ENCODE measurements around the gene NUP210L. TPM values are rescaled to one million over a fixed set of nuclear protein-coding genes. Genes with fewer than 3 reads are reported as not detected.
A peak's percentile ranks its signal among the peaks of the same experiment; 100 is the strongest.

The NUP210L gene
- 0.22 and 0.27 TPM in 2 replicates for total RNA-seq

GRCh38 chr1:154154534-154155191, at the start of gene NUP210L:
Gene NUP210L, minus strand, starts transcription at chr1:154155073.
- DNase-seq (no peak), ATAC-seq (ENCODE audit: low read depth) (no peak)
- intact Hi-C loops (cut with micrococcal nuclease), result no loop called here
- no peak for TF ChIP-seq CTCF (IDR thresholded peaks at IDR 0.05)
- Mint-ChIP-seq H3K27me3 (no peaks in the 10 kb centered on the region), H3K4me1 (peaks cover 23% of the 10 kb centered on the region), H3K9me3 (peaks cover 2% of the 10 kb centered on the region), H3K27ac (peak within 1 kb of the TSS; percentile 3), H3K4me3 (no peak within 1 kb of the TSS), H3K36me3 (ENCODE audit: low read depth) (peaks cover 54% of the 10 kb centered on the region)
- ChIA-PET POLR2A (no interaction called here), CTCF (no interaction called here)

- H3K4me1 Mint-ChIP-seq, result no peaks in the 10 kb centered on the region
Measured at GRCh38 chr1:154199563-154199879, 44.6 kb upstream of the NUP210L start.

GRCh38 chr1:154198756-154199562, 44.1 kb upstream of the NUP210L start:
- no peak for TF ChIP-seq CTCF (IDR thresholded peaks at IDR 0.05)
- Mint-ChIP-seq H3K4me1 (no peaks in the 10 kb centered on the region), H3K27me3 (peaks cover 3% of the 10 kb centered on the region), H3K36me3 (ENCODE audit: low read depth) (no peaks in the 10 kb centered on the region), H3K9me3 (no peaks in the 10 kb centered on the region), H3K4me3 (no peak overlapping the region), H3K27ac (no peak overlapping the region)
- ChIA-PET POLR2A (interaction anchor here (0.5 to 2.1 kb wide), 8 partner anchors 17 to 775 kb away, joined by 3 to 6 read pairs (median 3); partner anchors contain the start of gene UBAP2L), CTCF (interaction anchor here (0.8 to 3.1 kb wide), 13 partner anchors 18 to 402 kb away, joined by 3 to 24 read pairs (median 3); partner anchors contain the start of gene HAX1)
- intact Hi-C loops (cut with micrococcal nuclease), result loop anchor here (1.0 kb wide), 2 partner anchors 73 to 136 kb away; partner anchors contain the start of gene HAX1
- DNase-seq, result no peak
- ATAC-seq (ENCODE audit: low read depth), result peak; percentile 75

More at GRCh38 chr1:154199563-154199879, 44.6 kb upstream of the NUP210L start:
- intact Hi-C loops (cut with micrococcal nuclease), result loop anchor here (1.0 kb wide), 2 partner anchors 73 to 136 kb away; partner anchors contain the start of gene HAX1
- H3K27ac Mint-ChIP-seq, result no peak overlapping the region
- H3K27me3 Mint-ChIP-seq, result no peaks in the 10 kb centered on the region
- DNase-seq (no peak), ATAC-seq (ENCODE audit: low read depth) (no peak)
- TF ChIP-seq CTCF (IDR thresholded peaks at IDR 0.05), result no peak
- no peaks in the 10 kb centered on the region for H3K36me3 Mint-ChIP-seq (ENCODE audit: low read depth)
- CTCF ChIA-PET, result interaction anchor here (0.8 to 3.1 kb wide), 12 partner anchors 19 to 403 kb away, joined by 3 to 24 read pairs (median 3); partner anchors contain the start of gene HAX1
- POLR2A ChIA-PET, result interaction anchor here (0.5 to 2.1 kb wide), 7 partner anchors 17 to 774 kb away, joined by 3 to 6 read pairs (median 3); partner anchors contain the start of gene UBAP2L
- no peak overlapping the region for H3K4me3 Mint-ChIP-seq
- no peaks in the 10 kb centered on the region for H3K9me3 Mint-ChIP-seq

- ATAC-seq (ENCODE audit: low read depth) (no peak), DNase-seq (no peak)
- no peaks in the 10 kb centered on the region for H3K4me1 Mint-ChIP-seq
- H3K36me3 Mint-ChIP-seq (ENCODE audit: low read depth), result no peaks in the 10 kb centered on the region
- CTCF ChIA-PET, result interaction anchor here (1.4 to 1.8 kb wide), 2 partner anchors 13 to 141 kb away, joined by 3 to 6 read pairs; no protein-coding TSS in a partner anchor
- H3K27ac Mint-ChIP-seq, result no peak overlapping the region
- no peak for TF ChIP-seq CTCF (IDR thresholded peaks at IDR 0.05)
- intact Hi-C loops (cut with micrococcal nuclease), result no loop called here
- POLR2A ChIA-PET, result interaction anchor here (0.6 to 1.4 kb wide), 3 partner anchors 11 to 527 kb away, joined by 4 read pairs; a partner anchor contains a TSS
- no peak overlapping the region for H3K4me3 Mint-ChIP-seq
- no peaks in the 10 kb centered on the region for H3K9me3 Mint-ChIP-seq
- H3K27me3 Mint-ChIP-seq, result peaks cover 15% of the 10 kb centered on the region
Measured at GRCh38 chr1:154193821-154194220, 38.9 kb upstream of the NUP210L start.

Measured in activated B cell treated with CpG ODN at 0.5 μM for 24 hours (primary cell).